T-cell (primary cell): Measurements from ENCODE around the gene TRIP6. TPM values are rescaled to one million over a fixed set of nuclear protein-coding genes. Genes with fewer than 3 reads are reported as not detected.

Experiments used
- ATAC-seq, 4 experiments: fragments of 200-7000 bp in 3 of 4; fragments of 150-1000 bp in 1 of 4; cut with Tn5 transposase; replicated peaks in 1 of 4; 1 replicate in 3 of 4; 2 replicates in 1 of 4; pipeline ENCODE4 v1.10.0; 2021; ENCODE audit warnings: moderate library complexity in 3 of 4, mild to moderate bottlenecking in 2 of 4, moderate number of reproducible peaks in 1 of 4
- CTCF ChIA-PET, 2 donors: fragments of 300-600 bp; sonication (Branson Sonifier 250); formaldehyde crosslinking; loops; one replicate each; lab custom pipeline; 2022; ENCODE audit warnings: antibody characterized with exemption in 2 of 2; lab: Charles Lee
- POLR2A ChIA-PET, 2 donors: fragments of 300-600 bp; sonication (Branson Sonifier 250); formaldehyde crosslinking; loops; one replicate each; lab custom pipeline; 2022; ENCODE audit warnings: antibody characterized with exemption in 2 of 2; lab: Charles Lee
- DNase-seq, 35 experiments: peaks; one replicate each; pipeline versions ENCODE4 v3.0.0 to v3.0.0-alpha.2; 2013 to 2023
- H3K27ac ChIP-seq: one replicate; pipeline ENCODE4 v1.5.1; 2013; ENCODE audit warnings: low read length
- H3K27me3 ChIP-seq, 2 experiments: replicated peaks in 1 of 2; 1 replicate in 1 of 2; 2 replicates in 1 of 2; pipeline versions ENCODE4 v1.6.1 to v1.7.0; 2013; ENCODE audit warnings: low read length in 1 of 2, mixed read lengths in 1 of 2; ENCODE audit not compliant: control insufficient read depth in 2 of 2, insufficient read depth in 2 of 2; ENCODE audit errors: extremely low read depth in 1 of 2
- H3K36me3 ChIP-seq, 2 donors: 1 replicate in 1 of 2; 2 replicates in 1 of 2; pipeline versions ENCODE4 v1.6.1 to v1.7.0; 2013; ENCODE audit warnings: low read length in 1 of 2; ENCODE audit not compliant: control insufficient read depth in 2 of 2, insufficient read depth in 1 of 2; ENCODE audit errors: extremely low read depth in 1 of 2
- H3K4me1 ChIP-seq, 2 experiments: 1 replicate in 1 of 2; 2 replicates in 1 of 2; pipeline versions ENCODE4 v1.6.1 to v1.7.0; 2013; ENCODE audit warnings: low read length in 2 of 2, mixed read lengths in 1 of 2; ENCODE audit not compliant: insufficient read depth in 2 of 2, control insufficient read depth in 1 of 2; ENCODE audit errors: extremely low read depth in 1 of 2
- H3K4me3 ChIP-seq, 2 donors: 1 replicate in 1 of 2; 2 replicates in 1 of 2; pipeline versions ENCODE4 v1.5.1 to v1.7.0; 2013; ENCODE audit warnings: mild to moderate bottlenecking in 2 of 2, low read length in 1 of 2, moderate library complexity in 1 of 2; ENCODE audit not compliant: control insufficient read depth in 1 of 2; ENCODE audit errors: extremely low read depth in 1 of 2
- H3K9me3 ChIP-seq: 2 replicates; pipeline ENCODE4 v1.7.0; 2013
- H3K27ac Mint-ChIP-seq, 2 donors: one replicate each; pipeline ENCODE4 v1.8.0; 2020 to 2021; ENCODE audit warnings: mild to moderate bottlenecking in 2 of 2, mixed read lengths in 2 of 2
- H3K27me3 Mint-ChIP-seq, 2 donors: one replicate each; pipeline ENCODE4 v1.8.0; 2021 to 2022; ENCODE audit warnings: mixed read lengths in 2 of 2
- H3K36me3 Mint-ChIP-seq: one replicate; pipeline ENCODE4 v1.8.0; 2021; ENCODE audit warnings: mixed read lengths
- H3K4me1 Mint-ChIP-seq, 3 donors: one replicate each; pipeline ENCODE4 v1.8.0; 2020 to 2022; ENCODE audit warnings: mixed read lengths in 3 of 3, mild to moderate bottlenecking in 1 of 3
- H3K4me3 Mint-ChIP-seq, 3 donors: one replicate each; pipeline ENCODE4 v1.8.0; 2020 to 2022; ENCODE audit warnings: mild to moderate bottlenecking in 3 of 3, mixed read lengths in 3 of 3, moderate library complexity in 3 of 3
- H3K9me3 Mint-ChIP-seq, 3 donors: one replicate each; pipeline ENCODE4 v1.8.0; 2020 to 2022; ENCODE audit warnings: mixed read lengths in 3 of 3
- WGBS: methylation state at CpG from one replicate; pipeline ENCODE4 v1.1.5; 2013; ENCODE audit warnings: missing lambda C conversion rate; ENCODE audit not compliant: insufficient coverage; 5-methylcytosine and 5-hydroxymethylcytosine counted together
- total RNA-seq, 35 experiments: library from RNA in 6 of 35; stranded (reverse) in 6 of 35; fragments of 120-200 nt in 1 of 35; gene quantifications; one replicate each; pipeline versions ENCODE4 v1.2.1 to v1.2.4 and lab custom pipeline; 2013 to 2026

TRIP6 gene
- total RNA-seq, 5 donors from 2014 or later (not counting 1 experiment from before 2014, with no cell fraction given): 5.6 to 14.6 (median 8.8) TPM

GRCh38 chr7:100860702-100861615, 6.2 kb upstream of the TRIP6 start:
- ChIA-PET CTCF (no interaction called here), POLR2A (no interaction called here)
- H3K4me1 Mint-ChIP-seq: peaks cover 0 to 11% (median 2%) of the 10 kb centered on the region in 3 donors
- no peak overlapping the region for H3K27ac ChIP-seq
- no peak overlapping the region for H3K4me3 ChIP-seq
- H3K9me3 Mint-ChIP-seq: no peaks in the 10 kb centered on the region
- WGBS: 99% methylated on average over 8 of the region's 18 CpGs
- H3K27me3 ChIP-seq: no peaks in the 10 kb centered on the region
- ATAC-seq (no peak), DNase-seq (no peak)
- no peaks in the 10 kb centered on the region for H3K9me3 ChIP-seq
- H3K4me3 Mint-ChIP-seq: no peak overlapping the region
- no peak overlapping the region for H3K27ac Mint-ChIP-seq
- H3K4me1 ChIP-seq: peaks cover 0 to 4% of the 10 kb centered on the region in 2 experiments
- no peaks in the 10 kb centered on the region for H3K27me3 Mint-ChIP-seq
- peaks cover 42% of the 10 kb centered on the region for H3K36me3 Mint-ChIP-seq
- H3K36me3 ChIP-seq: peaks cover 19 to 55% of the 10 kb centered on the region in 2 donors

- Histone ChIP-seq H3K4me1 (peaks cover 1 to 10% of the 10 kb centered on the region in 2 experiments), H3K4me3 (no peak overlapping the region), H3K36me3 (peaks cover 19 to 55% of the 10 kb centered on the region in 2 donors), H3K27ac (no peak overlapping the region), H3K9me3 (no peaks in the 10 kb centered on the region), H3K27me3 (no peaks in the 10 kb centered on the region)
- ChIA-PET CTCF (interaction anchor here in 1 of 2 donors (0.6 kb wide), 1 partner anchor 414 kb away, joined by 3 read pairs; no protein-coding TSS in a partner anchor), POLR2A (no interaction called here)
- Mint-ChIP-seq H3K9me3 (no peaks in the 10 kb centered on the region), H3K4me1 (peaks cover 2 to 12% (median 5%) of the 10 kb centered on the region in 3 donors), H3K27ac (no peak overlapping the region), H3K4me3 (no peak overlapping the region), H3K36me3 (peaks cover 42% of the 10 kb centered on the region), H3K27me3 (no peaks in the 10 kb centered on the region)
- 100% methylated on average over 5 of the region's 14 CpGs for WGBS
- ATAC-seq (no peak), DNase-seq (no peak)
Measured at GRCh38 chr7:100861616-100861985, 5.6 kb upstream of the TRIP6 start.

DNA sequence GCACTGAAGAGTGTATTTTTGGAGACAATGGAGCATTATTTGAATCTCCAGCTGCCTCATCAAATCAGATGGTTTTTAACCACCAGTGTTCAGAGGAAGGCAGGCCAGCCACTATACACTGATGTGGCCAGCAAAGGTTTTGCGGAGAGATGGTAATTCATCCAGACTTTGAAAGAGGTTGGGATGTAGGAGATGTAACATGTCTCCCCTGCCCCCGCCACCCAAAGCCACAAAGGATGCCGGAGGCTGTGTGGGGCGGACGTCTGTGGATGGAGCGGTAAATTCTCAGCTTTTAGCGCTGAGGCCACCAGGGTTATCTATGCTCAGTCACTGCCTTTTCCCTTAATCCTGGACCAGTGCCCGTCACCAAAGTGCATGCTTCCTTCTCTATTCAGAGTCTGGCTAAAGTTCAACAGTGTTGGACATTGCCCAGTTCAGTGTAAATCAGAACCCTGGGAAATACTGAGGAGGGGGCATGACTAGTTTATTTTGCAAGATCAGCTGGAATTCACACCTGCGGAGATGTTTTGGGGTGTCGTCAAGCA, 3.7 kb upstream of the TRIP6 start:
- ChIA-PET CTCF (no interaction called here), POLR2A (no interaction called here)
- Histone ChIP-seq H3K27ac (no peak overlapping the region), H3K4me3 (no peak overlapping the region), H3K9me3 (no peaks in the 10 kb centered on the region), H3K27me3 (no peaks in the 10 kb centered on the region), H3K36me3 (peaks cover 19 to 55% of the 10 kb centered on the region in 2 donors), H3K4me1 (peaks cover 5 to 22% of the 10 kb centered on the region in 2 experiments)
- ATAC-seq (no peak), DNase-seq (no peak)
- WGBS: 82% methylated on average over 9 of the region's 10 CpGs
- Mint-ChIP-seq H3K4me1 (peaks cover 16 to 20% (median 17%) of the 10 kb centered on the region in 3 donors), H3K4me3 (no peak overlapping the region), H3K27ac (peak overlapping the region in 1 of 2 donors; percentile 16), H3K36me3 (peaks cover 35% of the 10 kb centered on the region), H3K27me3 (no peaks in the 10 kb centered on the region), H3K9me3 (no peaks in the 10 kb centered on the region)

GRCh38 chr7:100864263-100864845, 2.8 kb upstream of the TRIP6 start:
- H3K27ac Mint-ChIP-seq: no peak overlapping the region
- ATAC-seq: no peak
- no peak for DNase-seq
- Histone ChIP-seq H3K9me3 (no peaks in the 10 kb centered on the region), H3K27ac (no peak overlapping the region), H3K36me3 (peaks cover 19 to 48% of the 10 kb centered on the region in 2 donors), H3K4me1 (peaks cover 5 to 22% of the 10 kb centered on the region in 2 experiments), H3K27me3 (no peaks in the 10 kb centered on the region), H3K4me3 (no peak overlapping the region)
- H3K36me3 Mint-ChIP-seq: peaks cover 35% of the 10 kb centered on the region
- POLR2A ChIA-PET: interaction anchor here in 1 of 2 donors (0.7 kb wide), 1 partner anchor 384 kb away, joined by 7 read pairs; no protein-coding TSS in a partner anchor
- CTCF ChIA-PET: no interaction called here
- H3K4me1 Mint-ChIP-seq: peaks cover 16 to 20% (median 17%) of the 10 kb centered on the region in 3 donors
- H3K9me3 Mint-ChIP-seq: no peaks in the 10 kb centered on the region
- 92% methylated on average over 6 of the region's 12 CpGs for WGBS
- H3K4me3 Mint-ChIP-seq: no peak overlapping the region
- no peaks in the 10 kb centered on the region for H3K27me3 Mint-ChIP-seq

- ChIA-PET CTCF (no interaction called here), POLR2A (no interaction called here)
- H3K4me1 ChIP-seq: peaks cover 5 to 22% of the 10 kb centered on the region in 2 experiments
- H3K27ac ChIP-seq: peak overlapping the region; percentile 43
- Mint-ChIP-seq H3K27me3 (no peaks in the 10 kb centered on the region), H3K36me3 (peaks cover 25% of the 10 kb centered on the region), H3K27ac (peak overlapping the region in 1 of 2 donors; percentile 44), H3K9me3 (no peaks in the 10 kb centered on the region), H3K4me3 (peak overlapping the region in 2 of 3 donors; percentile 2 to 21), H3K4me1 (peaks cover 14 to 17% (median 16%) of the 10 kb centered on the region in 3 donors)
- no peaks in the 10 kb centered on the region for H3K9me3 ChIP-seq
- H3K4me3 ChIP-seq: no peak overlapping the region
- ATAC-seq (no peak), DNase-seq (no peak)
- WGBS: 82% methylated on average over 13 of the region's 17 CpGs
- peaks cover 15 to 37% of the 10 kb centered on the region in 2 donors for H3K36me3 ChIP-seq
- no peaks in the 10 kb centered on the region for H3K27me3 ChIP-seq
Measured at GRCh38 chr7:100865372-100865911, 1.7 kb upstream of the TRIP6 start.
